Measurements from ENCODE around the gene CD48.

GRCh38 chr1:160681066-160681890 lies 30.3 kb downstream of the CD48 start:
- TF ChIP-seq CTCF (IDR thresholded peaks at IDR 0.05; ENCODE audit: poor library complexity) (peak; percentile 54), EZH2phosphoT487 (IDR thresholded peaks at IDR 0.05; ENCODE audit: low read depth, severe bottlenecking, unreplicated experiment) (no peak)
